Calu3 (cell line): ENCODE measurements around the gene RAD51B. TPM values are rescaled to one million over a fixed set of nuclear protein-coding genes. Genes with fewer than 3 reads are reported as not detected.
A peak's percentile ranks its signal among the peaks of the same experiment; 100 is the strongest.

Experiments used
- BruUV-seq: library from RNA; stranded (reverse); fragments of 400-500 nt; replicated peaks from 2 replicates; lab custom pipeline; 2021; lab: Mats Ljungman, UMichigan
- CTCF ChIA-PET: fragments of 300-600 bp; sonication (Branson Sonifier 250); formaldehyde crosslinking; loops from one replicate; lab custom pipeline; 2022; ENCODE audit warnings: antibody characterized with exemption; lab: Charles Lee
- DNase-seq: peaks from one replicate; pipeline ENCODE4 v3.0.0; 2022
- H3K27ac Mint-ChIP-seq: one replicate; pipeline ENCODE4 v1.8.0; 2022; ENCODE audit warnings: mixed read lengths; ENCODE audit not compliant: unreplicated experiment
- H3K27me3 Mint-ChIP-seq: one replicate; pipeline ENCODE4 v1.8.0; 2022; ENCODE audit warnings: mixed read lengths; ENCODE audit not compliant: unreplicated experiment
- H3K36me3 Mint-ChIP-seq: one replicate; pipeline ENCODE4 v1.8.0; 2022; ENCODE audit warnings: mild to moderate bottlenecking, moderate library complexity, mixed read lengths; ENCODE audit not compliant: insufficient read depth, unreplicated experiment
- H3K4me1 Mint-ChIP-seq: one replicate; pipeline ENCODE4 v1.8.0; 2022; ENCODE audit warnings: mild to moderate bottlenecking, low read depth, mixed read lengths; ENCODE audit not compliant: unreplicated experiment
- H3K4me3 Mint-ChIP-seq: one replicate; pipeline ENCODE4 v1.8.0; 2022; ENCODE audit warnings: mild to moderate bottlenecking, low read depth, moderate library complexity, mixed read lengths; ENCODE audit not compliant: unreplicated experiment
- H3K9me3 Mint-ChIP-seq: one replicate; pipeline ENCODE4 v1.8.0; 2022; ENCODE audit warnings: low read depth, mixed read lengths; ENCODE audit not compliant: unreplicated experiment
- CTCF ChIP-seq: fragments of 200-600 bp; IDR thresholded peaks from one replicate; pipeline ENCODE4 v1.8.0; 2022; ENCODE audit warnings: antibody characterized with exemption; ENCODE audit not compliant: unreplicated experiment
- intact Hi-C: fragments of 100-400 bp; cut with micrococcal nuclease; formaldehyde crosslinking; loops from one replicate; pipeline ENCODE4 v1.10.0; 2022; ENCODE audit not compliant: unreplicated experiment
- total RNA-seq: library from RNA; stranded (reverse); gene quantifications from 2 replicates; pipeline ENCODE4 v1.2.3, GENCODE V29; 2022

The RAD51B gene
- total RNA-seq, 1 experiment from 2014 or later: 24.7 TPM

GRCh38 chr14:68682166-68683103 is 862.9 kb downstream of the RAD51B start:
- Mint-ChIP-seq H3K4me3 (no peak overlapping the region), H3K27ac (no peak overlapping the region)
- intact Hi-C loops: no loop called here

GRCh38 chr14:68683326-68683725 is 863.7 kb downstream of the RAD51B start:
- no peak overlapping the region for H3K4me3 Mint-ChIP-seq
- H3K4me1 Mint-ChIP-seq: peaks cover 76% of the 10 kb centered on the region
- no peak for TF ChIP-seq CTCF
- no peak overlapping the region for H3K27ac Mint-ChIP-seq
- no peaks in the 10 kb centered on the region for H3K27me3 Mint-ChIP-seq
- CTCF ChIA-PET: interaction anchor here (0.7 to 1.3 kb wide), 4 partner anchors 9 to 465 kb away, joined by 3 to 5 read pairs (median 4); no protein-coding TSS in a partner anchor
- intact Hi-C loops: no loop called here
- no peaks in the 10 kb centered on the region for H3K36me3 Mint-ChIP-seq
- H3K9me3 Mint-ChIP-seq: no peaks in the 10 kb centered on the region
- BruUV-seq: no TSS peak
- no peak for DNase-seq

More at GRCh38 chr14:68682166-68683103, 862.9 kb downstream of the RAD51B start:
- no peaks in the 10 kb centered on the region for H3K9me3 Mint-ChIP-seq
- H3K27me3 Mint-ChIP-seq: no peaks in the 10 kb centered on the region
- CTCF ChIA-PET: interaction anchor here (0.5 to 1.3 kb wide), 9 partner anchors 10 to 790 kb away, joined by 3 to 5 read pairs (median 4); no protein-coding TSS in a partner anchor
- DNase-seq: peak; percentile 41
- no peak for TF ChIP-seq CTCF
- BruUV-seq: no TSS peak
- peaks cover 70% of the 10 kb centered on the region for H3K4me1 Mint-ChIP-seq
- H3K36me3 Mint-ChIP-seq: no peaks in the 10 kb centered on the region

GRCh38 chr14:68684466-68685418 is 865.2 kb downstream of the RAD51B start:
- BruUV-seq: no TSS peak
- H3K27ac Mint-ChIP-seq: no peak overlapping the region
- CTCF ChIA-PET: interaction anchor here (0.5 kb wide), 1 partner anchor 764 kb away, joined by 3 read pairs; no protein-coding TSS in a partner anchor
- DNase-seq: no peak
- peaks cover 78% of the 10 kb centered on the region for H3K4me1 Mint-ChIP-seq
- no peak overlapping the region for H3K4me3 Mint-ChIP-seq
- TF ChIP-seq CTCF: no peak
- intact Hi-C loops: no loop called here
- H3K36me3 Mint-ChIP-seq: no peaks in the 10 kb centered on the region
- H3K9me3 Mint-ChIP-seq: no peaks in the 10 kb centered on the region
- no peaks in the 10 kb centered on the region for H3K27me3 Mint-ChIP-seq
